ENCODE measurements around the gene APOBEC2. TPM values are rescaled to one million over a fixed set of nuclear protein-coding genes. Genes with fewer than 3 reads are reported as not detected.

Gene APOBEC2
- total RNA-seq, 4 donors from 2014 or later = not detected

DNA sequence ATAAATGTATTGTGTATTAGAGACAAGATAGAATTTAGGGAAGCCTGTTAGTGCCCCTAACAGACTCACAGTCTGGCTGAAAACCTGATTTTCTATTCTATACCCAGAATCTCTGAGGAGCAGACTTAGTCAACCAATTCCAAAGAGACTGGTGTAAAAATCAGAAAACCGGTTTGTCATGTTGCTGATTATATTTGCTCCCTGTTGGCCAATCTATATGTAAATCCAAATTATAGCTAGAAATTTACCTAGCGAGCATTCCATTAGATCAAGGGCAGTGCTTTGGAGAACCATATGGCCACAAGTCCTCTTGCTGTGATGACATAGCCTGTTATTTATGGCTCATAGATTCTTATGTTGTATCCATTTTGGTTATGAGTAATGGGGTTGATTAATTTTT lies 24.5 kb downstream of the APOBEC2 start:
- 66% methylated on average over 2 of the region's 2 CpGs for WGBS

DNA sequence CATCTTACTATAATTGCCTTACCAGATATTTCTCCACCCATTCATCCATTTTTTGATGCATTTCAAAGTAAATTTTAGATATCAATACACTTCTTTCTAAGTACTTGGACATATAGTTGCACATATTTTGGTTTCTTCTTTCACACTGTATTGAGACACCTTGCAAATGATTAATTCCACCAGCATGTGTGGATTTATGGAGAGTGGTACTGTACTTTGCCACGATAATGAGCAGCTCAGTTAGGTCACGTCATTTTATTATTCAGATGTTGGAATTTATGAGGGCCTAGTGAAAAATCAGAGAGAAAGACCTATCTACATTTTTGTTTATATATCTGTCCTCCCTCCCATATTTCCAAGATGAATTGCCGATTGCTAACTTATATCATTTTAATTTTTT lies 25.1 kb downstream of the APOBEC2 start:
- peaks cover 43% of the 10 kb centered on the region for H3K4me1 ChIP-seq
- no peak overlapping the region for H3K4me3 ChIP-seq
- 88% methylated on average over 3 of the region's 3 CpGs for WGBS
- H3K9me3 ChIP-seq = no peaks in the 10 kb centered on the region
- no peak overlapping the region for H3K27ac ChIP-seq
- H3K36me3 ChIP-seq = peaks cover 27% of the 10 kb centered on the region
- no peak for DNase-seq (ENCODE audit: low spot score in 2 of 2)
- no peak for TF ChIP-seq POLR2AphosphoS5 (IDR thresholded peaks at IDR 0.05)
- TF ChIP-seq EP300 (IDR thresholded peaks at IDR 0.05) = no peak
- no peak for TF ChIP-seq POLR2A (IDR thresholded peaks at IDR 0.05)
- TF ChIP-seq, protein P1, sequence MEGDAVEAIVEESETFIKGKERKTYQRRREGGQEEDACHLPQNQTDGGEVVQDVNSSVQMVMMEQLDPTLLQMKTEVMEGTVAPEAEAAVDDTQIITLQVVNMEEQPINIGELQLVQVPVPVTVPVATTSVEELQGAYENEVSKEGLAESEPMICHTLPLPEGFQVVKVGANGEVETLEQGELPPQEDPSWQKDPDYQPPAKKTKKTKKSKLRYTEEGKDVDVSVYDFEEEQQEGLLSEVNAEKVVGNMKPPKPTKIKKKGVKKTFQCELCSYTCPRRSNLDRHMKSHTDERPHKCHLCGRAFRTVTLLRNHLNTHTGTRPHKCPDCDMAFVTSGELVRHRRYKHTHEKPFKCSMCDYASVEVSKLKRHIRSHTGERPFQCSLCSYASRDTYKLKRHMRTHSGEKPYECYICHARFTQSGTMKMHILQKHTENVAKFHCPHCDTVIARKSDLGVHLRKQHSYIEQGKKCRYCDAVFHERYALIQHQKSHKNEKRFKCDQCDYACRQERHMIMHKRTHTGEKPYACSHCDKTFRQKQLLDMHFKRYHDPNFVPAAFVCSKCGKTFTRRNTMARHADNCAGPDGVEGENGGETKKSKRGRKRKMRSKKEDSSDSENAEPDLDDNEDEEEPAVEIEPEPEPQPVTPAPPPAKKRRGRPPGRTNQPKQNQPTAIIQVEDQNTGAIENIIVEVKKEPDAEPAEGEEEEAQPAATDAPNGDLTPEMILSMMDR (IDR thresholded peaks at IDR 0.05) = no peak
- no peaks in the 10 kb centered on the region for H3K27me3 ChIP-seq

More for the DNA sequence above, 24.5 kb downstream of the APOBEC2 start:
- H3K36me3 ChIP-seq = peaks cover 27% of the 10 kb centered on the region
- H3K4me3 ChIP-seq = no peak overlapping the region
- no peaks in the 10 kb centered on the region for H3K27me3 ChIP-seq
- TF ChIP-seq EP300 (IDR thresholded peaks at IDR 0.05) (no peak), POLR2A (IDR thresholded peaks at IDR 0.05) (no peak), POLR2AphosphoS5 (IDR thresholded peaks at IDR 0.05) (no peak)
- TF ChIP-seq, protein P1 (IDR thresholded peaks at IDR 0.05) = no peak
- DNase-seq (ENCODE audit: low spot score in 2 of 2) = no peak
- no peak overlapping the region for H3K27ac ChIP-seq
- H3K9me3 ChIP-seq = no peaks in the 10 kb centered on the region
- H3K4me1 ChIP-seq = peaks cover 43% of the 10 kb centered on the region

DNA sequence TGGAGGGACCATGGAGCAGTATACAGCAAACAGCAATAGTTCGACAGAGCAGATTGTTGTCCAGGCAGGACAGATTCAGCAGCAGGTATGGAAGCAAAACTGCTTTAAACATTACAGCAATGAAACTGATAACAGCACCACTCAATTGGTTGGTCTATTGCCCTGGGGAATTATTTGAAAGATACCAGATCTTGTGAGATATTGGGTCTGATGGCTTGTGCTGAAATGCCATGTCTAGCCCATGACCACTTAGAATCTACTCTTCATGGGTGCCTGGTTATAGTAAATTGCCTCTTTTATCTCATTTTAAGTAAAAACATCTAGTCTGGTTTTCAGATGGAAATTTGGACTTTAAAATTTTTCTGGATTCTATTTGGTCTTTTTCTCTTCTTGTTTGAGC lies 26.1 kb downstream of the APOBEC2 start:
- H3K27me3 ChIP-seq = no peaks in the 10 kb centered on the region
- WGBS = 87% methylated on average over 1 of the region's 1 CpG
- no peak overlapping the region for H3K4me3 ChIP-seq
- H3K4me1 ChIP-seq = peaks cover 40% of the 10 kb centered on the region
- H3K27ac ChIP-seq = no peak overlapping the region
- no peaks in the 10 kb centered on the region for H3K9me3 ChIP-seq
- peaks cover 35% of the 10 kb centered on the region for H3K36me3 ChIP-seq
- DNase-seq (ENCODE audit: low spot score in 2 of 2) = no peak
- no peak for TF ChIP-seq EP300 (IDR thresholded peaks at IDR 0.05)
- TF ChIP-seq, protein P1 (IDR thresholded peaks at IDR 0.05) = no peak
- no peak for TF ChIP-seq POLR2A (IDR thresholded peaks at IDR 0.05)
- TF ChIP-seq POLR2AphosphoS5 (IDR thresholded peaks at IDR 0.05) = no peak

DNA sequence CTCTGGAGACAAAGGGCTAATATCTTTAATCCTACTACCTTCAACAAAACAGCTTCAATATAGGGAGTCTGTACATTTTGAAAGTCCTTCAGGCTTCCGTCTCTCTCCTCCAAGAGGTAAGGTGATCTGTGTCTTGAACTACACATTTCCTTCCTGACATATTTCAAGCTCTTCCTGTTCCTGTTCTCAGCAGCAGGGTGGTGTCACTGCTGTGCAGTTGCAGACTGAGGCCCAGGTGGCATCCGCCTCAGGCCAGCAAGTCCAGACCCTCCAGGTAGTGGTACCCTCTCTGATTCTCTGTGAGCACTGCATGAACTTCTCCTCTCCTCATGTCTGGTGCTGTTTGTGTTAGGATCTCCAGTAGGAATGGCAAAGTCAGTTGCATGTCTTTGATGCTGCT lies 27.6 kb downstream of the APOBEC2 start:
- H3K36me3 ChIP-seq = peaks cover 51% of the 10 kb centered on the region

DNA sequence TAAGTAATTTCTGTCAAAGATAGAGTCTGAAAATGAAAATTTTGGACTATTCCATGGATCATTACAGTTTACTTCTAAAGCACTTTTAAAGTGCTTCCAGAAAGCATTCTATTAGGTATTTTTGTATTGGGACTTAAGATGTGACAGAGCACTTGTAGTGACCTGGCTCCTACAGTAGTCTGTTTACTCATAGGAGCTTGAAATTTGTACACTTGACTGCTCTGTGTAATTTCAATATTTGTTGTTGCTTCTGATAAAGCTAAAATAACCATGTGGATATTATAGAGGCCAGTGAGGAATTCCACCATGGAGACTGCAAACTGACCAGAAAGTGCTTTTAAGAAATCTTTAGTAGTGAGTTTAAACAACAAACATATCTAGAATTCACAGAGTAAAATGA lies 30.1 kb downstream of the APOBEC2 start:
- Histone ChIP-seq H3K4me3 (no peak overlapping the region), H3K36me3 (peaks cover 64% of the 10 kb centered on the region), H3K4me1 (peaks cover 3% of the 10 kb centered on the region), H3K27me3 (no peaks in the 10 kb centered on the region), H3K27ac (no peak overlapping the region), H3K9me3 (no peaks in the 10 kb centered on the region)
- TF ChIP-seq, protein P1 (IDR thresholded peaks at IDR 0.05) = no peak
- no peak for TF ChIP-seq EP300 (IDR thresholded peaks at IDR 0.05)
- no peak for DNase-seq (ENCODE audit: low spot score in 2 of 2)

More for the DNA sequence above, 27.6 kb downstream of the APOBEC2 start:
- TF ChIP-seq POLR2AphosphoS5 (IDR thresholded peaks at IDR 0.05) = no peak
- TF ChIP-seq, protein P1 (IDR thresholded peaks at IDR 0.05) = no peak
- no peak for TF ChIP-seq POLR2A (IDR thresholded peaks at IDR 0.05)
- TF ChIP-seq EP300 (IDR thresholded peaks at IDR 0.05) = no peak
- H3K9me3 ChIP-seq = no peaks in the 10 kb centered on the region
- H3K27ac ChIP-seq = no peak overlapping the region
- H3K4me3 ChIP-seq = no peak overlapping the region
- 88% methylated on average over 2 of the region's 2 CpGs for WGBS
- no peak for DNase-seq (ENCODE audit: low spot score in 2 of 2)
- no peaks in the 10 kb centered on the region for H3K27me3 ChIP-seq
- H3K4me1 ChIP-seq = peaks cover 25% of the 10 kb centered on the region

Data from suprapubic skin (tissue), 4 donors.